Kidney tubule cell (primary cell): ENCODE data around the gene PTPN5.
"Not testable (repeated sequence)": the region's sequence is repeated elsewhere in the genome, so short reads cannot be mapped to it uniquely, and the experiment has no call there.

Experiments used
- DNase-seq: peaks from one replicate; pipeline ENCODE4 v3.0.0-alpha.2; 2018; ENCODE audit warnings: low spot score

The PTPN5 gene

GRCh38 chr11:18709414-18709813, 82.2 kb downstream of the PTPN5 start:
- no peak for DNase-seq

GRCh38 chr11:18707811-18708340, 83.7 kb downstream of the PTPN5 start:
- no peak for DNase-seq

- DNase-seq: peak; percentile 63
Observed at GRCh38 chr11:18706330-18707243, 85.0 kb downstream of the PTPN5 start.

GRCh38 chr11:18705651-18706281, 85.8 kb downstream of the PTPN5 start:
- DNase-seq: no peak

- DNase-seq: no peak
Observed at GRCh38 chr11:18704698-18705097, 86.9 kb downstream of the PTPN5 start.

GRCh38 chr11:18704045-18704645, 87.5 kb downstream of the PTPN5 start:
- DNase-seq: no peak

GRCh38 chr11:18703001-18703763, 88.4 kb downstream of the PTPN5 start:
- no peak for DNase-seq

GRCh38 chr11:18701614-18702216, 89.9 kb downstream of the PTPN5 start:
- no peak for DNase-seq

GRCh38 chr11:18700872-18701271, 90.7 kb downstream of the PTPN5 start:
- DNase-seq: no peak

GRCh38 chr11:18700375-18700774, 91.2 kb downstream of the PTPN5 start:
- peak; percentile 89 for DNase-seq

- no peak for DNase-seq
Observed at GRCh38 chr11:18699848-18700261, 91.7 kb downstream of the PTPN5 start.

GRCh38 chr11:18699269-18699596, 92.4 kb downstream of the PTPN5 start:
- no peak for DNase-seq

- peak; percentile 86 for DNase-seq
Observed at GRCh38 chr11:18698341-18699268, 93.0 kb downstream of the PTPN5 start, which contains the start of gene TMEM86A. TSS of gene TMEM86A (plus strand) at chr11:18698779. CDS start at chr11:18698887, 108 bp downstream.

- DNase-seq: no peak
Observed at GRCh38 chr11:18697576-18697975, 94.0 kb downstream of the PTPN5 start.

- DNase-seq: peak; percentile 77
Observed at GRCh38 chr11:18696638-18697225, 94.9 kb downstream of the PTPN5 start.

GRCh38 chr11:18692941-18693760, 98.4 kb downstream of the PTPN5 start:
- DNase-seq: no peak

- DNase-seq: not testable (repeated sequence)
Observed at GRCh38 chr11:18691467-18692140, 100.0 kb downstream of the PTPN5 start.

- no peak for DNase-seq
Observed at GRCh38 chr11:18684267-18684666, 107.3 kb downstream of the PTPN5 start.
